Measurements from ENCODE around the gene NUP35.

Gene NUP35

GRCh38 chr2:183124222-183124956, at the start of gene NUP35:
Gene NUP35 (plus strand): TSS chr2:183124443. CDS start chr2:183124458, 15 bp downstream.
- DNase-seq (ENCODE audit: low read depth in 2 of 2), result peak; percentile 74 to 76

GRCh38 chr2:183078163-183078463, 46.1 kb upstream of the NUP35 start:
- DNase-seq (ENCODE audit: low read depth in 2 of 2), result no peak

GRCh38 chr2:183078464-183079138, 45.6 kb upstream of the NUP35 start, which contains the start of gene DUSP19:
Gene DUSP19 (plus strand): TSS chr2:183078747. CDS start chr2:183078934, 187 bp downstream.
- DNase-seq (ENCODE audit: low read depth in 2 of 2), result peak; percentile 58 to 63

- no peak for DNase-seq (ENCODE audit: low read depth in 2 of 2)
Observed at GRCh38 chr2:183079139-183079775, 45.0 kb upstream of the NUP35 start.

GRCh38 chr2:183081911-183082310, 42.3 kb upstream of the NUP35 start:
- DNase-seq (ENCODE audit: low read depth in 2 of 2), result no peak

- no peak for DNase-seq (ENCODE audit: low read depth in 2 of 2)
Observed at GRCh38 chr2:183088061-183088460, 36.2 kb upstream of the NUP35 start.

- no peak for DNase-seq (ENCODE audit: low read depth in 2 of 2)
Observed at GRCh38 chr2:183089192-183089851, 34.9 kb upstream of the NUP35 start.

GRCh38 chr2:183091318-183091953, 32.8 kb upstream of the NUP35 start:
- no peak for DNase-seq (ENCODE audit: low read depth in 2 of 2)

- DNase-seq (ENCODE audit: low read depth in 2 of 2), result no peak
Observed at GRCh38 chr2:183091954-183092345, 32.3 kb upstream of the NUP35 start.

GRCh38 chr2:183093857-183094657, 30.2 kb upstream of the NUP35 start:
- no peak for DNase-seq (ENCODE audit: low read depth in 2 of 2)

GRCh38 chr2:183105402-183106134, 18.7 kb upstream of the NUP35 start:
- DNase-seq (ENCODE audit: low read depth in 2 of 2), result no peak

GRCh38 chr2:183112577-183112976, 11.7 kb upstream of the NUP35 start:
- no peak for DNase-seq (ENCODE audit: low read depth in 2 of 2)

- no peak for DNase-seq (ENCODE audit: low read depth in 2 of 2)
Observed at GRCh38 chr2:183113630-183114029, 10.6 kb upstream of the NUP35 start.

- no peak for DNase-seq (ENCODE audit: low read depth in 2 of 2)
Observed at GRCh38 chr2:183117226-183117625, 7.0 kb upstream of the NUP35 start.

GRCh38 chr2:183123117-183123958, 905 bp upstream of the NUP35 start:
- no peak for DNase-seq (ENCODE audit: low read depth in 2 of 2)

- no peak for DNase-seq (ENCODE audit: low read depth in 2 of 2)
Observed at GRCh38 chr2:183123959-183124221, 353 bp upstream of the NUP35 start.

GRCh38 chr2:183124957-183125255, 663 bp downstream of the NUP35 start:
- DNase-seq (ENCODE audit: low read depth in 2 of 2), result no peak

GRCh38 chr2:183125659-183126341, 1.6 kb downstream of the NUP35 start:
- no peak for DNase-seq (ENCODE audit: low read depth in 2 of 2)

GRCh38 chr2:183126635-183127034, 2.4 kb downstream of the NUP35 start:
- no peak for DNase-seq (ENCODE audit: low read depth in 2 of 2)
